HG03159 (cell line): Measurements from ENCODE around the gene HYDIN.
"Not testable (repeated sequence)": the region's sequence is repeated elsewhere in the genome, so short reads cannot be mapped to it uniquely, and the experiment has no call there.

Experiments
- ATAC-seq: cut with Tn5 transposase; IDR thresholded peaks from one replicate; pipeline ENCODE4 v1.9.1; 2021; ENCODE audit warnings: mild to moderate bottlenecking, moderate library complexity; ENCODE audit not compliant: unreplicated experiment

Gene HYDIN

DNA sequence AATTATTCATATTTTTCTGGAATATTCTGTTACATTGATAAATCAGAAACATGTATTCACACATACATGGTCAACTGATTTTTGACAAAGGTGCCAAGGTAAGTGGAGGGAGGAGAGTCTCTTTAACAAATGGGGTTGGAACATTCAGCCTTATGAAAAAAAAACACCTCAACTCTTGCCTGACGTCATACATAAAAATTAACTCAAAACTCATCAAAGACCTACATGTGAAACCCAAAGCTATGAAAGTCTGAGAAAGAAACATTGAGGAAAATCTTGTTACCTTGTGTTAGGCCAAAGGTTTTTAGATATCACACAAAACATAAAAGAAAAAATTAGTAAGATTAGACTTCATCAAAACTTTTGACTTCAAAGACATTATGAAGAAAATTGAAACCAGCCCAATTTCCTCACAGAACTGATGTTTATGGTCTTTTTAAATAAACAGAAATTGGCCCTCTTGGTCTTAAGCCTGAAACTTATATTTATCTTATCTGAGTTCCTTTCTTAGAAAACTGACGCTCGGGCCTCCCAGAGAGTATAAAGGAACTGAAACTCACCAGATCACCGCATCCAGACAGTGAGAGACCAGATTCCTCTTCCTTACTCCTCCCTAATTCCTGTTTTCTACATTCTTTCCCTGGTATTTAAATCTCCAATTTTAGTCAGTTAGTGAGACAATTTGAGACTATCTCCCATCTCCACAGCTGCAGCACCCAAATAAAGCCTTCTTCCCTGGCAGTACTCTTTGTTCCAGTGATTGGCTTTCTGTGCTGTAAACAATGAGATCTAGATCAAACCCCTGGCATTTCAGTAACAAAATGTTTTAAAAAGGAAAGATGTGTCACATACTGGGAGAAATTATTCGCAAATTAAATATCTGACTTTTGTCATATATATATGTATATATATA, 4.0 kb downstream of the HYDIN start:
- no peak for ATAC-seq

DNA sequence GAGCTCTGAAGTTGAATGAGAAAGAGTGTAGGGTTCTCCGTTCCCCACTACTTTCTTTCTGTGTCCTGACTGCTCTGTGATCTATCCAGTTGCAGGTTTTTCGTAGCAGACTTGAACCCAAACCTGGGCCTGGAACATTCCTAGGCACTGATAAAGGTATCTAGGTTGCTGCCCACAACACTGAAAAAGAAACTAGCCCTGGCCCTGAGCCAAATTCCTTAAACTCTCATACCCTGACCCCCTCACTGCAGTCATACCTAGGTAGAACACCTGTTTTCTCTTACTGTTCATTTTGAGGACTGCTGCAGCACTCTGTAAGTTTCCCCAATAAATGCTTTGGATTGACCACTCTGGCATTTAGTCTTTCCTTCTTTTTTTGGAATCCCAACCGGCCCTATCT, 5.4 kb downstream of the HYDIN start:
- ATAC-seq, result no peak

- no peak for ATAC-seq
Measured at GRCh38 chr16:71218306-71218963, 12.1 kb downstream of the HYDIN start.

DNA sequence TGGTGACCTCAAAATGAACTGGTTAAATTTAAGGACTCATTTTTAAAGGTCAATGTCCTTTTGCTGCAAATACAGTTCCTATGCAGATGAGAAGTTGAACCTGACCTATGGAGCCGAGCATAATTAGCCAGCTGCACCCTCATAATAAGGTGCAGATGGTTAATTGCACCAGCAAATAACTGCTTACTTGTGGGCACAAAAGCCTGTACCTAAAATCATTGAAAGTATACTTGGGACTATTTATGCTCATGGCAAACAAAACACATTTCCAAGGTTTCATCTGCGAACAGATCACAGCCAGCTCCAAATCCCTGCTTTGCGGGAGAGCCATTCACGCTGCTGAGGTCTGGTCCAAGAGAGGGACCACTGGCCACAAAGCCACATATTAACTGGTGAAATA, 13.0 kb downstream of the HYDIN start:
- ATAC-seq, result no peak

- ATAC-seq, result no peak
Measured at GRCh38 chr16:71216714-71217113, 13.8 kb downstream of the HYDIN start.

DNA sequence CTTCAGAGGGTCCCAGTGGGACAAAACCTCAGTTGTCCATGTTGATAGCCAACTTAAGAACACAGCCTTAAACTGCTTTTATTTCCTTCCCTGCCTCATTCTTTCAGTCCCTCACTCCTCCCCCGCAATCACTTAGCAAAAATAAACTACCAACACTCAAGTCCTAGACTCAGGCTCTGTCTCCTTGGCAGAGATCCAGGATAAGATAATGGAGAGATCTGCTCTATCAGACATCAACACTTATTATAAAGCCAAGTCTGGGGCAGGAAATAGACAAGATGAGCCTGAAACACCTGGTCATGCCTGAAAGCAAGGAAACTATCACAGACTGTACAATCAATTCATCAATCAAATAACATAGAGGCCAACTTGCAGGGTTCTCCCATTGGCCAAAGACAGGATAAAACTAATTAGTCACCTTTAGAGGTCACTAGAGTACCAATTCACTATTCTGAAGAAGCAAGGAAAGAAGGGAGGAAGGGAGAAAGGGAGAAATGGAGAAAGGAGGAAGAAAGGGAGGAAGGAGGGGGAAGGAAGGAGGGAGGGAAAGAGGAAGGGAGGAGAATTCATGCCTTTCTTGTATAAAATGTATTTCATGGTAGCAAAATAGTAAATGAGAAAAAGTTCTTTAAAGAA, 15.7 kb downstream of the HYDIN start:
- ATAC-seq, result no peak

GRCh38 chr16:71205482-71206131, 24.9 kb downstream of the HYDIN start:
- no peak for ATAC-seq

- no peak for ATAC-seq
Measured at GRCh38 chr16:71203631-71204030, 26.9 kb downstream of the HYDIN start.

DNA sequence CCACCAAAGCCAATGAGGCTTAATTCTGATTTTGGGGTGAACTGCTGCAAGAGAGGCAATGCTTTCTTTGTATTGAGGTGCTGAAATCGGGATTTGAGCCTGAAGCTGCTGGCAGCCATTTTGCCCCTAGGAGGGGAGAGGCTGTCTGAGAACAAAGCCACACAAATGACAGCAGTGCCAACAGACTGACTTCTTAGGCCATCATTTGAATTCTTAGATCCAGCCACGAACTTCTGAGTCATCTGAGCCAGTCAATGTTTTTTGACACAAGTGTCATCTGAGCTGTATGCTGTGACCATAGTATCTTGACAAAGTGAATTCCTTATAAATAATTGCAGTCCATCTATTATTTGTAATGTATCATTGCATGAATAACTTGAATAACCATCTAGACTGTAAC, 29.0 kb downstream of the HYDIN start:
- no peak for ATAC-seq

DNA sequence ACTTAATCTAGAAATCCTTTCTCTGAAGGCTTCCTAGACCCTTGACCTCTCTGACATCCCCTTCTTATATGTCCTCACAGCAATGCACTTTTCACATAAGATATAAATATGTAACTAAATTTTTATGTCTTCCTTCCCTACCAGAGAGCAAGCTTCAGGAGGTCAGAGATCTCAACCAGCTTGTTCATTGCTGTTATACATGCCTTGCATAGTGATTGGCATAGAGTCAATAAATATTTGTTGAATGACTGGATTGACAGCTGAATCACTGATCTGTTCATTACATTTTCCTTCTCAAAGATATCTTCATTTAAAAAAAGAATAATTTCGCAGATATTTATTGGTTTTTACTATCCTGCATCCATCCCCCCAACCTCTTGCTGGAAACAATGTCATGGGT, 29.5 kb downstream of the HYDIN start:
- ATAC-seq, result no peak

- ATAC-seq, result no peak
Measured at GRCh38 chr16:71198408-71198807, 32.1 kb downstream of the HYDIN start.

GRCh38 chr16:71192387-71192786, 38.1 kb downstream of the HYDIN start:
- no peak for ATAC-seq

DNA sequence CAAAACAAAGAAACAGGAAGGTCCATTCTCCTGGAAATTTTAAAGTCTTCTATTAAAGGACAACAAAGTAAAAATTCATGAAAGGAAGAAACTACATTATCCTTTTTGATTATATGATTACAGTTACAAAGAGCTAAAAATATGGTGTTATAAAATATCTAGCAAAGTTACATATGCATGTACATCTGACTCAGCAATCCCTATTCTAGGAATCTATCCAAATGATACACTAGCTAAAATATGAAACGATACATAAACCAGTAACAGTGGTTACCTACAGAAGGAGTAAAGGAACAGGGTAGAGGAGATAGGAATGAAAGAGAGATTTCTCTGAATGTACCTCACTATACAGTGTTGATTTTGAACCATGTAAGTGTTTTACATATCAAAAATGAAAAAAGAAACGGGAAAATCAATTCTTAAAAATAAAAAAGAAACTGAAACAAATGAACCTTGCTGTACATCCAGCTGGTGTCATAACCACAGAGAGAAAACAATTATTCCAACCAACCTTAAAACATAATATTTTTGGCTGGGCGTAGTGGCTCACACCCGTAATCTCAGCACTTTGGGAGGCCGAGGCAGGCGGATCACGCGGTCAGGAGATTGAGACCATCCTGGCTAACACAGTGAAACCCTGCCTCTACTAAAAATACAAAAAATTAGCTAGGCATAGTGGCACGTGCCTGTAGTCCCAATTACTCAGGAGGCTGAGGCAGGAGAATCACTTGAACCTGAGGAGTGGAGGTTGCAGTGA, 41.4 kb downstream of the HYDIN start:
- no peak for ATAC-seq

DNA sequence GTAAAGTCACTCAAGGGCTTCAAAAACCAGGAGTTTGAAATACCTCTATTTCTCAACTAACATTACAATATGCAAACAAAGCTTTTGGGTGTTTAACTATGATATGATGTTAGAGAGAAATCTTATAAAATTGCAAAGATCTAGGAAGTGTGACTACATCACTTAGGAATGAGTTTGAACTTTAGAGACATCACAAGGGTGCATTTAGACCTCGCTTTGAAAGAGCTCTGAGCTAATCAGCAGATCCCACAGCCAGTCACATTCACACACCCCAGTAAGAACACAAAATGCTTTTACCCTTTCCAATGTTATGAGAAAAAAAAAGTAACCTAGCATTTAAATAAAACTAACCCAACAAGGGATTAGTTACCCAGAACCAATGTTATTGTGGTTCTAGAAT, 45.2 kb downstream of the HYDIN start:
- ATAC-seq, result no peak

- ATAC-seq, result no peak
Measured at GRCh38 chr16:71179569-71179968, 51.0 kb downstream of the HYDIN start.

DNA sequence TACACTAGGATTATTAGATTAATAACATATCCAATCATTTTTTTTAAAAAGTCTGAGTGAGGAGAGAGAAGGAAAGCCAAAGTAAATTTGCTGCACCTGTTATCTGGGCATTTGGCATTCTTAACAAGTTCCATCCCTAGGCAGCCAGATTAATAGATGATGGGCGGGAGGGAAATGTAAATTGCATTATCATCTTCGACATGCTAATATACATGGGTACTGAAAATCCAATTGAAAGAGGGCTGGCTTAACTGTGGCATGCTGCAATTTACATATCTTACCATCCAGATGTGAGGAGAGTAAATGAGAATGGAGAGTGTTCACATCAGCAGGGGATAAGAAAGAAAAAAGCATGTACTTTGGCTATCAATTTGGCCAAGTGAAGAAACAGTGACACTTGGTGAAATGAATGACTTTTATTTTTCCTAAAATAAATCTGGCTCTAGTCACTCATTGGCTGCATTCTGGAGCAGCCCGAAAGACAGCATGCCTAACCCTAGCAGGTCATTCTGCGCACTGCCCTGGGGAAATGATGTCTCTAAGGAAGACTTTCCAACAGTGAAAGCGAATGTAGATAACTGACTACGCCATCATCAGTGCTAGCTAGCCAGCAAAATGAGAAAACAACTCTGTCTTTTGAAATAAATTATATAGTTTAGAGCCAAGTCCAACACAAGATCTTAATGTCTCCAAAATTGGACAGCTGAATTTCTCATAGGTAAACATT, 57.9 kb downstream of the HYDIN start:
- no peak for ATAC-seq

- not testable (repeated sequence) for ATAC-seq
Measured at GRCh38 chr16:71161007-71161406, 69.5 kb downstream of the HYDIN start.

DNA sequence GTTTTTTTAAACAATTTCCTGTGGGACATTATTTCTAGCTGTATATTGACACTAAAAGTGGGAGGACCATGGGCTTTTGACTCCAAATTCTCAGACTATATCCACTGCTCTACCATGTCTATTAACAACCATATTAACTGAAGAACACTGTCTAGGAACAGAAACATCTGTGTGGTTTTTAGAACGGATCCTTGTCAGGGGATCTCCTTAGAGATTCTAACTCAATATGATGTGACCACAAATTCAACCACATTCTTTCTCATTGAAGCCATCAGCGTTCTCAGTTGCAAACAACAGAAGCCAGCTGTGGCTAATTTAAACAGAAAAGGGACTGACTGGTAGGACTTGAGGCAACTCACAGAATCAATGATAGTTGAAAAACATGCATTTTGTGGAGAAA, 73.2 kb downstream of the HYDIN start:
- ATAC-seq, result not testable (repeated sequence)

DNA sequence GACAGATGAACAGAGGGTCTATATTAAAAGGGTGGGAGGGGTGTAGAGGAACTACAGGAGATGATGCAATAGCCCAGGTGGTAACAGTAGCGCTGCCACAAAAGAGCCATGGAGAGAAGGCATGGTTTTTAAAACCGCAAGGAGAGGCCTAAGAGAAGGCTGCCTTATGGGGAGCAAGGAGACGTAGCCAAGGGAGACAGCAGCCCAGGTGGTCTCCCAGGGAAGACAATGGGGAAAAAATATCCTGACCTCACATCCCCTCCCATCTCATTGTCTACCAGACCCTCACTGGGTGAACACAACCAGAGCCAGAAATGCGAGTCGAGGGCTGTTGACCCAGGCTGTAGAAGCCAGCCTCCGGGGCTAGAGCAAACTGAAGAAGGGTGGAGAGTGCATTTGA, 77.2 kb downstream of the HYDIN start:
- not testable (repeated sequence) for ATAC-seq

DNA sequence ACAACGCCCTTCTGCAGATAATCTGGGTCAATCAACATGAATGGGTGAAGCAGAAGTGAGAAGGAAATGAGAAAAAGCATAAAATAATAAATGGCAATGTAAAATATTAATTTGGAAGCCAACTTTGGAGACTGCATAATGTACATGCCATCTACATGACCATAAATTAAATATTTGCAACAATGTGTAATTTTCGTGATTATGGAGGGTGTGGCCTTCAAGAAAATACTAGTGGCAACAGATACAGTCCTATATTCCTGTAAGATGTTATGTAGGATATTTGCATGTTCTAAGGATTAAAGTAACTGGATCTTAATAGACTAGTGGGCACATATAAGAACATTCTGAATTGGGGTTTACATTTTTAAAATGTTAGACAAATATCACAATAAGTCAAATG, 78.9 kb downstream of the HYDIN start:
- not testable (repeated sequence) for ATAC-seq
